DOHH2 (cell line): Measurements from ENCODE around the gene ZNF324B.
"Not testable (repeated sequence)": the region's sequence is repeated elsewhere in the genome, so short reads cannot be mapped to it uniquely, and the experiment has no call there.

Source experiments
- H3F3A ChIP-seq: fragments of 200-600 bp; sonication (generic), shearing (Covaris generic); 2 replicates; pipeline ENCODE4 v1.6.0; 2016; ENCODE audit warnings: antibody characterized with exemption, mild to moderate bottlenecking; ENCODE audit not compliant: control insufficient read depth, insufficient read depth
- H3K27ac ChIP-seq: fragments of 200-600 bp; sonication (generic); 2 replicates; pipeline ENCODE4 v1.5.1; 2014; ENCODE audit warnings: low read depth, mild to moderate bottlenecking, low read length, moderate library complexity
- H3K27me3 ChIP-seq: fragments of 200-600 bp; sonication (generic); 2 replicates; pipeline ENCODE4 v1.6.1; 2014; ENCODE audit warnings: mild to moderate bottlenecking, low read length, mixed read lengths; ENCODE audit not compliant: control insufficient read depth
- H3K36me3 ChIP-seq: fragments of 200-600 bp; sonication (generic); 2 replicates; pipeline ENCODE4 v1.6.1; 2014; ENCODE audit warnings: mild to moderate bottlenecking, low read length, moderate library complexity, mixed read lengths; ENCODE audit not compliant: control insufficient read depth
- H3K4me1 ChIP-seq: fragments of 200-600 bp; sonication (generic); 2 replicates; pipeline ENCODE4 v1.6.1; 2014; ENCODE audit warnings: mild to moderate bottlenecking, low read length, mixed read lengths; ENCODE audit not compliant: control insufficient read depth
- H3K4me2 ChIP-seq: fragments of 200-600 bp; sonication (generic); 2 replicates; pipeline ENCODE4 v1.6.0; 2014; ENCODE audit warnings: mild to moderate bottlenecking, low read length, moderate library complexity
- H3K4me3 ChIP-seq: fragments of 200-600 bp; sonication (generic); 2 replicates; pipeline ENCODE4 v1.5.1; 2014; ENCODE audit warnings: mild to moderate bottlenecking, low read length, mixed read lengths
- H3K79me2 ChIP-seq: fragments of 200-600 bp; sonication (generic); 2 replicates; pipeline ENCODE4 v1.6.1; 2014; ENCODE audit warnings: mild to moderate bottlenecking, low read length, mixed read lengths; ENCODE audit not compliant: control insufficient read depth
- H3K9me2 ChIP-seq: fragments of 200-600 bp; sonication (generic); replicated peaks from 2 replicates; pipeline ENCODE4 v1.6.1; 2014; ENCODE audit warnings: mild to moderate bottlenecking, low read length, mixed read lengths; ENCODE audit not compliant: control insufficient read depth
- H3K9me3 ChIP-seq: fragments of 200-600 bp; sonication (generic); 2 replicates; pipeline ENCODE4 v1.6.1; 2014; ENCODE audit warnings: antibody characterized with exemption, low read length, mixed read lengths; ENCODE audit not compliant: control insufficient read depth, insufficient read depth
- H4K20me1 ChIP-seq: fragments of 200-600 bp; sonication (generic); 2 replicates; pipeline ENCODE4 v1.6.0; 2014; ENCODE audit warnings: low read depth, mild to moderate bottlenecking, antibody characterized with exemption, low read length, moderate library complexity; ENCODE audit not compliant: control insufficient read depth, insufficient read depth
- EZH2phosphoT487 ChIP-seq: fragments of 200-600 bp; sonication (generic); IDR thresholded peaks from 2 replicates; pipeline ENCODE4 v1.6.1; 2017; ENCODE audit warnings: borderline replicate concordance, mild to moderate bottlenecking, antibody characterized with exemption, low read length, moderate library complexity, mixed read lengths
- TF ChIP-seq, protein P1 (sequence below): fragments of 200-600 bp; sonication (generic); IDR thresholded peaks from one replicate; pipeline ENCODE4 v1.5.1; 2014; ENCODE audit warnings: antibody characterized with exemption, mild to moderate bottlenecking, low read depth, low read length; ENCODE audit not compliant: poor library complexity, severe bottlenecking

ZNF324B gene

GRCh38 chr19:58439576-58440554 is 11.6 kb upstream of the ZNF324B start, which contains the start of gene ZNF132:
Gene ZNF132 (minus strand): TSS chr19:58440153. CDS start chr19:58439821, 332 bp downstream.
- peaks cover 6% of the 10 kb centered on the region for H3K36me3 ChIP-seq
- no peak within 1 kb of the TSS for H3K27ac ChIP-seq
- peaks cover 44% of the 10 kb centered on the region for H3K9me3 ChIP-seq
- no peaks in the 10 kb centered on the region for H3K79me2 ChIP-seq
- H3K4me3 ChIP-seq = peak within 1 kb of the TSS; percentile 74
- H3K27me3 ChIP-seq = no peaks in the 10 kb centered on the region
- H3K4me2 ChIP-seq = peak within 1 kb of the TSS; percentile 69
- H3K9me2 ChIP-seq = no peaks in the 10 kb centered on the region
- peaks cover 14% of the 10 kb centered on the region for H3K4me1 ChIP-seq
- H3F3A ChIP-seq = no peaks in the 10 kb centered on the region
- TF ChIP-seq, protein P1, sequence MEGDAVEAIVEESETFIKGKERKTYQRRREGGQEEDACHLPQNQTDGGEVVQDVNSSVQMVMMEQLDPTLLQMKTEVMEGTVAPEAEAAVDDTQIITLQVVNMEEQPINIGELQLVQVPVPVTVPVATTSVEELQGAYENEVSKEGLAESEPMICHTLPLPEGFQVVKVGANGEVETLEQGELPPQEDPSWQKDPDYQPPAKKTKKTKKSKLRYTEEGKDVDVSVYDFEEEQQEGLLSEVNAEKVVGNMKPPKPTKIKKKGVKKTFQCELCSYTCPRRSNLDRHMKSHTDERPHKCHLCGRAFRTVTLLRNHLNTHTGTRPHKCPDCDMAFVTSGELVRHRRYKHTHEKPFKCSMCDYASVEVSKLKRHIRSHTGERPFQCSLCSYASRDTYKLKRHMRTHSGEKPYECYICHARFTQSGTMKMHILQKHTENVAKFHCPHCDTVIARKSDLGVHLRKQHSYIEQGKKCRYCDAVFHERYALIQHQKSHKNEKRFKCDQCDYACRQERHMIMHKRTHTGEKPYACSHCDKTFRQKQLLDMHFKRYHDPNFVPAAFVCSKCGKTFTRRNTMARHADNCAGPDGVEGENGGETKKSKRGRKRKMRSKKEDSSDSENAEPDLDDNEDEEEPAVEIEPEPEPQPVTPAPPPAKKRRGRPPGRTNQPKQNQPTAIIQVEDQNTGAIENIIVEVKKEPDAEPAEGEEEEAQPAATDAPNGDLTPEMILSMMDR = no peak
- no peaks in the 10 kb centered on the region for H4K20me1 ChIP-seq

- H3F3A ChIP-seq = no peaks in the 10 kb centered on the region
- H3K27me3 ChIP-seq = no peaks in the 10 kb centered on the region
- peak overlapping the region; percentile 69 for H3K4me2 ChIP-seq
- peak overlapping the region; percentile 74 for H3K4me3 ChIP-seq
- no peaks in the 10 kb centered on the region for H4K20me1 ChIP-seq
- H3K79me2 ChIP-seq = no peaks in the 10 kb centered on the region
- TF ChIP-seq EZH2phosphoT487 = no peak
- TF ChIP-seq, protein P1 = no peak
- peaks cover 40% of the 10 kb centered on the region for H3K9me3 ChIP-seq
- H3K36me3 ChIP-seq = 0 out of 2 replicates have a peak, but pooled peaks cover 5% of the 10 kb centered on the region
- peaks cover 14% of the 10 kb centered on the region for H3K4me1 ChIP-seq
- H3K9me2 ChIP-seq = no peaks in the 10 kb centered on the region
- no peak overlapping the region for H3K27ac ChIP-seq
Observed at GRCh38 chr19:58440556-58440955, 10.9 kb upstream of the ZNF324B start.

- H4K20me1 ChIP-seq, H3K4me2 ChIP-seq, H3K36me3 ChIP-seq, H3F3A ChIP-seq, H3K27me3 ChIP-seq, H3K4me3 ChIP-seq, H3K79me2 ChIP-seq, H3K27ac ChIP-seq, H3K9me2 ChIP-seq: not testable (repeated sequence)
- Histone ChIP-seq H3K9me3 (peaks cover 34% of the 10 kb centered on the region), H3K4me1 (peaks cover 14% of the 10 kb centered on the region)
Observed at GRCh38 chr19:58442986-58443385, 8.4 kb upstream of the ZNF324B start.

GRCh38 chr19:58448860-58449259 is 2.6 kb upstream of the ZNF324B start:
- peaks cover 23% of the 10 kb centered on the region for H3K9me3 ChIP-seq
- not testable (repeated sequence) for H3K27ac ChIP-seq, H3K4me3 ChIP-seq

DNA sequence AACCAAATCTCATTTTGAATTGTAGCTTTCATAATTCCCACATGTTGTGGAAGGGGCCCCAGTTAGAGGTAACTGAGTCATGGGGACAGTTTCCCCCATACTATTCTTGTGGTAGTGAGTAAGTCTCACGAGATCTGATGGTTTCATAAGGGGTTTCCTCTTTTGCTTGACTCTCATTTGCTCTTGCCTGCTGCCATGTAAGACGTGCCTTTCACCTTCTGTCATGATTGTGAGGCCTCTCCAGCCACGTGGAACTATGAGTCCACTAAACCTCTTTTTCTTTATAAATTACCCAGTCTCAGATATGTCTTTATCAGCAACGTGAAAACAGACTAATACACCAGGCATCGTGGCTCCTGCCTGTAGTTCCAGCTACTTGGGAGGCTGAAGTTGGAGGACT is 1.4 kb upstream of the ZNF324B start:
- H3K4me3 ChIP-seq, H3K27me3 ChIP-seq, H3K79me2 ChIP-seq, H3K27ac ChIP-seq, H3K9me2 ChIP-seq, H3F3A ChIP-seq, H4K20me1 ChIP-seq, H3K4me2 ChIP-seq: not testable (repeated sequence)
- Histone ChIP-seq H3K9me3 (peaks cover 23% of the 10 kb centered on the region), H3K4me1 (peaks cover 14% of the 10 kb centered on the region), H3K36me3 (peaks cover 12% of the 10 kb centered on the region)

More at GRCh38 chr19:58448860-58449259, 2.6 kb upstream of the ZNF324B start:
- H3K4me2 ChIP-seq, H3K27me3 ChIP-seq, H3K79me2 ChIP-seq, H3K9me2 ChIP-seq, H3K36me3 ChIP-seq, H3F3A ChIP-seq, H4K20me1 ChIP-seq: not testable (repeated sequence)
- peaks cover 14% of the 10 kb centered on the region for H3K4me1 ChIP-seq
